ENCODE measurements around the gene CYBRD1. TPM values are rescaled to one million over a fixed set of nuclear protein-coding genes. Genes with fewer than 3 reads are reported as not detected.

Gene CYBRD1
- total RNA-seq, 1 donor from 2014 or later: 148 TPM

DNA sequence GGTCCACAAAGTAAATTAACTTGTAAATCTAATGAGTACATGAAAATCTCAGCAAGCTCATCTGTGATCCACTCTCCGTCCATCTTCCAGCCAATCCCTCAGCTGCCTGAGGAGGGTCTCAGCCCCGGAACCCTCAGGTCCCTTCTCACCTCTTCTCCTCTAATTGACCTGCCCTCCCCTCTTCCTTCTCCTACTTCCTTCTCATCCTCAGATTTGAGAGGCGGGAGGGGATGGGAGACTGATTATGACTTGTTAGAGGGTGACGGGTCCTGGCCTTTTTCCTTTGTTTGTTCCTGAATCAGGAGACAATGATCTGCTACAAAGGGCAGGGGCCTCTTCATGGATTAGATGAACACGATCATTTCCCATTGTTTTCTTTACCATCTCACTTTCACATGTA is 80.1 kb downstream of the CYBRD1 start:
- TF ChIP-seq CTCF (IDR thresholded peaks at IDR 0.05): no peak
- Mint-ChIP-seq H3K27ac (ENCODE audit: unreplicated experiment) (no peak overlapping the region), H3K4me1 (ENCODE audit: unreplicated experiment) (no peaks in the 10 kb centered on the region), H3K27me3 (ENCODE audit: unreplicated experiment) (peaks cover 36% of the 10 kb centered on the region), H3K36me3 (ENCODE audit: unreplicated experiment) (no peaks in the 10 kb centered on the region), H3K4me3 (ENCODE audit: unreplicated experiment) (no peak overlapping the region), H3K9me3 (ENCODE audit: unreplicated experiment) (no peaks in the 10 kb centered on the region)
- peak; percentile 10 for DNase-seq (ENCODE audit: extremely low spot score, unreplicated experiment)

Other genes starting within 250 kb of the CYBRD1 start
- gene METTL8, start 88.5 kb upstream of the CYBRD1 start, total RNA-seq: 21.7 and 27.1 TPM in 2 replicates
- gene DCAF17, start 88.2 kb upstream of the CYBRD1 start, total RNA-seq: 19.2 and 21.9 TPM in 2 replicates
- gene DYNC1I2, start 165.0 kb downstream of the CYBRD1 start, total RNA-seq: 118 and 127 TPM in 2 replicates

Data from osteocyte (in vitro differentiated cells).